OCI-LY1 (cell line): ENCODE measurements around the gene PRDM15.

Experiments used
- H2AFZ ChIP-seq: fragments of 200-600 bp; sonication (generic), shearing (Covaris generic); 2 replicates; pipeline ENCODE4 v1.6.0; 2014; ENCODE audit warnings: antibody characterized with exemption, mild to moderate bottlenecking, low read length
- H3F3A ChIP-seq: fragments of 200-600 bp; sonication (generic), shearing (Covaris generic); 2 replicates; pipeline ENCODE4 v1.6.0; 2014; ENCODE audit warnings: mild to moderate bottlenecking, antibody characterized with exemption, low read length, moderate library complexity; ENCODE audit not compliant: insufficient read depth
- H3K27ac ChIP-seq: fragments of 200-600 bp; sonication (generic); 2 replicates; pipeline ENCODE4 v1.5.1; 2014; ENCODE audit warnings: low read length, mixed run types, mild to moderate bottlenecking, low read depth; ENCODE audit not compliant: poor library complexity, severe bottlenecking
- H3K27me3 ChIP-seq: fragments of 200-600 bp; sonication (generic); 2 replicates; pipeline ENCODE4 v1.6.0; 2014; ENCODE audit warnings: antibody characterized with exemption, mild to moderate bottlenecking, low read length, moderate library complexity; ENCODE audit not compliant: insufficient read depth
- H3K36me3 ChIP-seq: fragments of 200-600 bp; sonication (generic); 2 replicates; pipeline ENCODE4 v1.6.1; 2014; ENCODE audit warnings: mild to moderate bottlenecking, antibody characterized with exemption, low read length, moderate library complexity, mixed read lengths; ENCODE audit not compliant: insufficient read depth
- H3K4me1 ChIP-seq: fragments of 200-600 bp; sonication (generic); 2 replicates; pipeline ENCODE4 v1.5.1; 2014; ENCODE audit warnings: mild to moderate bottlenecking, low read length, moderate library complexity; ENCODE audit not compliant: insufficient read depth, severe bottlenecking
- H3K4me2 ChIP-seq: fragments of 200-600 bp; sonication (generic), shearing (Covaris generic); 2 replicates; pipeline ENCODE4 v1.6.1; 2014; ENCODE audit warnings: low read length
- H3K4me3 ChIP-seq: fragments of 200-600 bp; sonication (generic); 2 replicates; pipeline ENCODE4 v1.5.1; 2014; ENCODE audit warnings: low read length, low read depth, mild to moderate bottlenecking, mixed read lengths; ENCODE audit not compliant: poor library complexity, severe bottlenecking
- H3K79me2 ChIP-seq: fragments of 200-600 bp; shearing (Covaris generic); 2 replicates; pipeline ENCODE4 v1.6.1; 2016; ENCODE audit warnings: mixed run types, low read length, mixed read lengths; ENCODE audit not compliant: insufficient read depth
- H3K9ac ChIP-seq: fragments of 200-600 bp; sonication (generic), shearing (Covaris generic); 2 replicates; pipeline ENCODE4 v1.6.1; 2014; ENCODE audit warnings: mild to moderate bottlenecking, low read length, mixed read lengths
- H3K9me2 ChIP-seq: fragments of 200-600 bp; sonication (generic), shearing (Covaris generic); 2 replicates; pipeline ENCODE4 v1.6.1; 2014; ENCODE audit warnings: low read depth, mild to moderate bottlenecking, low read length, mixed read lengths
- H3K9me3 ChIP-seq: fragments of 200-600 bp; shearing (Covaris generic); 2 replicates; pipeline ENCODE4 v1.6.1; 2014; ENCODE audit warnings: low read length, mixed read lengths
- H4K20me1 ChIP-seq: fragments of 200-600 bp; sonication (generic), shearing (Covaris generic); 2 replicates; pipeline ENCODE4 v1.6.0; 2016; ENCODE audit warnings: mild to moderate bottlenecking, low read length; ENCODE audit not compliant: insufficient read depth
- CTCF ChIP-seq: fragments of 200-600 bp; sonication (generic), shearing (Covaris generic); IDR thresholded peaks from 2 replicates; pipeline ENCODE4 v1.5.1; 2017; ENCODE audit warnings: mild to moderate bottlenecking, antibody characterized with exemption, low read length, moderate library complexity, mixed read lengths
- EZH2 ChIP-seq: fragments of 200-600 bp; sonication (generic), shearing (Covaris generic); IDR thresholded peaks from 2 replicates; pipeline ENCODE4 v1.8.0; 2017; ENCODE audit warnings: borderline replicate concordance, mixed run types, mild to moderate bottlenecking, antibody characterized with exemption, low read length, moderate library complexity, mixed read lengths

PRDM15 gene

GRCh38 chr21:41827951-41828883 is 50.9 kb downstream of the PRDM15 start:
- Histone ChIP-seq H3K27ac (peak overlapping the region; percentile 76), H3K9ac (no peak overlapping the region), H3K9me3 (no peaks in the 10 kb centered on the region), H3F3A (no peaks in the 10 kb centered on the region), H3K27me3 (no peaks in the 10 kb centered on the region), H3K9me2 (no peaks in the 10 kb centered on the region), H4K20me1 (no peaks in the 10 kb centered on the region), H3K36me3 (peaks cover 83% of the 10 kb centered on the region), H3K4me3 (no peak overlapping the region), H3K79me2 (peaks cover 12% of the 10 kb centered on the region), H3K4me1 (peaks cover 45% of the 10 kb centered on the region), H3K4me2 (peak overlapping the region; percentile 6; the same call in 1 of the 2 replicates), H2AFZ (no peak overlapping the region)
- TF ChIP-seq EZH2 (no peak), CTCF (no peak)

- H3K4me3 ChIP-seq: no peak overlapping the region
- H4K20me1 ChIP-seq: no peaks in the 10 kb centered on the region
- no peaks in the 10 kb centered on the region for H3K9me2 ChIP-seq
- H3K9me3 ChIP-seq: no peaks in the 10 kb centered on the region
- no peak overlapping the region for H3K4me2 ChIP-seq
- no peak overlapping the region for H2AFZ ChIP-seq
- no peak for TF ChIP-seq EZH2
- no peak for TF ChIP-seq CTCF
- H3F3A ChIP-seq: no peaks in the 10 kb centered on the region
- peaks cover 28% of the 10 kb centered on the region for H3K4me1 ChIP-seq
- no peaks in the 10 kb centered on the region for H3K27me3 ChIP-seq
- H3K27ac ChIP-seq: no peak overlapping the region
- H3K79me2 ChIP-seq: no peaks in the 10 kb centered on the region
- peaks cover 83% of the 10 kb centered on the region for H3K36me3 ChIP-seq
- no peak overlapping the region for H3K9ac ChIP-seq
Observed at GRCh38 chr21:41825881-41826280, 53.3 kb downstream of the PRDM15 start.

GRCh38 chr21:41825216-41825615 is 53.9 kb downstream of the PRDM15 start:
- Histone ChIP-seq H3K9me3 (no peaks in the 10 kb centered on the region), H3K9ac (no peak overlapping the region), H3K4me2 (no peak overlapping the region), H3K36me3 (peaks cover 90% of the 10 kb centered on the region), H2AFZ (no peak overlapping the region), H3K79me2 (no peaks in the 10 kb centered on the region), H4K20me1 (no peaks in the 10 kb centered on the region), H3K27ac (no peak overlapping the region), H3K27me3 (no peaks in the 10 kb centered on the region), H3K4me3 (no peak overlapping the region), H3F3A (no peaks in the 10 kb centered on the region), H3K9me2 (no peaks in the 10 kb centered on the region), H3K4me1 (peaks cover 22% of the 10 kb centered on the region)
- TF ChIP-seq CTCF: no peak
- no peak for TF ChIP-seq EZH2
